Neural progenitor cell (in vitro differentiated cells): ENCODE data around the gene CHRNA9. TPM values are rescaled to one million over a fixed set of nuclear protein-coding genes. Genes with fewer than 3 reads are reported as not detected.

Experiments
- DNase-seq: peaks from one replicate; pipeline ENCODE4 v3.0.0-alpha.2; 2016; ENCODE audit warnings: low spot score
- H2AFZ ChIP-seq: fragments of 200-600 bp; sonication (generic); replicated peaks from 2 replicates; pipeline ENCODE4 v1.6.1; 2016; ENCODE audit warnings: antibody characterized with exemption
- H3F3A ChIP-seq: fragments of 200-600 bp; sonication (generic); 2 replicates; pipeline ENCODE4 v1.6.1; 2016; ENCODE audit warnings: antibody characterized with exemption, low read depth
- H3K27ac ChIP-seq: fragments of 200-600 bp; sonication (generic); 2 replicates; pipeline ENCODE4 v1.5.1; 2016; ENCODE audit warnings: mild to moderate bottlenecking
- H3K27me3 ChIP-seq: fragments of 200-600 bp; sonication (generic); 2 replicates; pipeline ENCODE4 v1.6.1; 2016; ENCODE audit warnings: mild to moderate bottlenecking, moderate library complexity
- H3K36me3 ChIP-seq: fragments of 200-600 bp; sonication (generic); 2 replicates; pipeline ENCODE4 v1.5.1; 2016
- H3K4me1 ChIP-seq: fragments of 200-600 bp; sonication (generic); 2 replicates; pipeline ENCODE4 v1.6.1; 2016; ENCODE audit warnings: mixed run types
- H3K4me2 ChIP-seq: fragments of 200-600 bp; sonication (generic); 2 replicates; pipeline ENCODE4 v1.6.1; 2016
- H3K4me3 ChIP-seq: fragments of 200-600 bp; sonication (generic); 2 replicates; pipeline ENCODE4 v1.5.1; 2016
- H3K79me2 ChIP-seq: fragments of 200-600 bp; sonication (generic); 2 replicates; pipeline ENCODE4 v1.6.1; 2016; ENCODE audit warnings: low read depth
- H3K9ac ChIP-seq: fragments of 200-600 bp; sonication (generic); 2 replicates; pipeline ENCODE4 v1.6.1; 2016
- H3K9me3 ChIP-seq: fragments of 200-600 bp; sonication (generic); 2 replicates; pipeline ENCODE4 v1.5.1; 2016; ENCODE audit warnings: low read depth
- H4K20me1 ChIP-seq: fragments of 200-600 bp; sonication (generic); 2 replicates; pipeline ENCODE4 v1.6.1; 2016; ENCODE audit warnings: low read depth
- H3K27ac Mint-ChIP-seq: 3 replicates; pipeline ENCODE4 v1.8.0; 2021; ENCODE audit warnings: mixed read lengths
- H3K27me3 Mint-ChIP-seq: 2 replicates; pipeline ENCODE4 v1.8.0; 2022; ENCODE audit warnings: low read depth, mild to moderate bottlenecking, inconsistent platforms, moderate library complexity, mixed read lengths; ENCODE audit not compliant: insufficient read depth
- H3K36me3 Mint-ChIP-seq: 3 replicates; pipeline ENCODE4 v1.8.0; 2021; ENCODE audit warnings: mixed read lengths
- H3K4me1 Mint-ChIP-seq: 3 replicates; pipeline ENCODE4 v1.8.0; 2021; ENCODE audit warnings: mixed read lengths
- H3K4me3 Mint-ChIP-seq: 3 replicates; pipeline ENCODE4 v1.8.0; 2021; ENCODE audit warnings: mild to moderate bottlenecking, moderate library complexity, mixed read lengths
- H3K9me3 Mint-ChIP-seq: 3 replicates; pipeline ENCODE4 v1.8.0; 2020; ENCODE audit warnings: mixed read lengths
- EZH2 ChIP-seq: fragments of 200-600 bp; sonication (generic); IDR thresholded peaks from 2 replicates; pipeline ENCODE4 v1.6.1; 2017; ENCODE audit warnings: antibody characterized with exemption, mild to moderate bottlenecking, moderate library complexity
- EZH2phosphoT487 ChIP-seq: fragments of 200-600 bp; sonication (generic); IDR thresholded peaks from 2 replicates; pipeline ENCODE4 v1.6.1; 2017; ENCODE audit warnings: antibody characterized with exemption
- total RNA-seq: library from RNA; depleted of rRNA; stranded (reverse); fragments of >200 nt; gene quantifications from 2 replicates; pipeline ENCODE4 v1.2.3, GENCODE V29; 2015; ENCODE audit warnings: low replicate concordance
- TF ChIP-seq, protein P1 (sequence below): fragments of 200-600 bp; sonication (generic); IDR thresholded peaks from 2 replicates; pipeline ENCODE4 v1.5.1; 2017; ENCODE audit warnings: antibody characterized with exemption, mild to moderate bottlenecking

Gene CHRNA9
- total RNA-seq, 1 donor from 2014 or later = 0.67 TPM

DNA sequence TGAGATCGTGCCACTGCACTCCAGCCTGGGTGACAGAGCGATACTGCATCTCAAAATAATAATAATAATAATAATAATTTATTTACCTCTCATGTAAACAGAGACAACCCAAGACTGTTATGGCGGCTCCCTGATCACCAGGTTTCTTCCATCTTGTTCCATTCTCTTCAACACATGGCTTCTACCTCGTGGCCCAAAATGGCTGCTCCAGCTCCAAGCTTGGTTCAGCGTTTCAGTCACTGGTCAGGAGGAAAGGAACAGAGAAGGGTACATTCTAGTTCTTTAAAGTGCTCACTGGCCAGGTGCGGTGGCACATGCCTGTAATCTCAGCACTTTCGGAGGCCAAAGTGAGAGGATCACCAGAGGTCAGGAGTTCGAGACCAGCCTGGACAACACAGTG, 24.9 kb upstream of the CHRNA9 start:
- H3K36me3 ChIP-seq = no peaks in the 10 kb centered on the region
- H2AFZ ChIP-seq = no peak overlapping the region
- peaks cover 16% of the 10 kb centered on the region for H3K4me1 ChIP-seq
- H3K4me2 ChIP-seq = no peak overlapping the region
- no peak overlapping the region for H3K9ac ChIP-seq
- H3K4me3 ChIP-seq = no peak overlapping the region
- H3K36me3 Mint-ChIP-seq = no peaks in the 10 kb centered on the region
- peaks cover 2% of the 10 kb centered on the region for H3K9me3 Mint-ChIP-seq
- no peaks in the 10 kb centered on the region for H3K27me3 Mint-ChIP-seq
- TF ChIP-seq, protein P1, sequence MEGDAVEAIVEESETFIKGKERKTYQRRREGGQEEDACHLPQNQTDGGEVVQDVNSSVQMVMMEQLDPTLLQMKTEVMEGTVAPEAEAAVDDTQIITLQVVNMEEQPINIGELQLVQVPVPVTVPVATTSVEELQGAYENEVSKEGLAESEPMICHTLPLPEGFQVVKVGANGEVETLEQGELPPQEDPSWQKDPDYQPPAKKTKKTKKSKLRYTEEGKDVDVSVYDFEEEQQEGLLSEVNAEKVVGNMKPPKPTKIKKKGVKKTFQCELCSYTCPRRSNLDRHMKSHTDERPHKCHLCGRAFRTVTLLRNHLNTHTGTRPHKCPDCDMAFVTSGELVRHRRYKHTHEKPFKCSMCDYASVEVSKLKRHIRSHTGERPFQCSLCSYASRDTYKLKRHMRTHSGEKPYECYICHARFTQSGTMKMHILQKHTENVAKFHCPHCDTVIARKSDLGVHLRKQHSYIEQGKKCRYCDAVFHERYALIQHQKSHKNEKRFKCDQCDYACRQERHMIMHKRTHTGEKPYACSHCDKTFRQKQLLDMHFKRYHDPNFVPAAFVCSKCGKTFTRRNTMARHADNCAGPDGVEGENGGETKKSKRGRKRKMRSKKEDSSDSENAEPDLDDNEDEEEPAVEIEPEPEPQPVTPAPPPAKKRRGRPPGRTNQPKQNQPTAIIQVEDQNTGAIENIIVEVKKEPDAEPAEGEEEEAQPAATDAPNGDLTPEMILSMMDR = no peak
- TF ChIP-seq EZH2phosphoT487 (no peak), EZH2 (no peak)
- H3K4me3 Mint-ChIP-seq = no peak overlapping the region
- H3K27me3 ChIP-seq = no peaks in the 10 kb centered on the region
- H4K20me1 ChIP-seq = no peaks in the 10 kb centered on the region
- peaks cover 17% of the 10 kb centered on the region for H3F3A ChIP-seq
- no peak for DNase-seq
- no peak overlapping the region for H3K27ac Mint-ChIP-seq
- H3K9me3 ChIP-seq = no peaks in the 10 kb centered on the region
- H3K4me1 Mint-ChIP-seq = peaks cover 43% of the 10 kb centered on the region
- no peak overlapping the region for H3K27ac ChIP-seq
- no peaks in the 10 kb centered on the region for H3K79me2 ChIP-seq

DNA sequence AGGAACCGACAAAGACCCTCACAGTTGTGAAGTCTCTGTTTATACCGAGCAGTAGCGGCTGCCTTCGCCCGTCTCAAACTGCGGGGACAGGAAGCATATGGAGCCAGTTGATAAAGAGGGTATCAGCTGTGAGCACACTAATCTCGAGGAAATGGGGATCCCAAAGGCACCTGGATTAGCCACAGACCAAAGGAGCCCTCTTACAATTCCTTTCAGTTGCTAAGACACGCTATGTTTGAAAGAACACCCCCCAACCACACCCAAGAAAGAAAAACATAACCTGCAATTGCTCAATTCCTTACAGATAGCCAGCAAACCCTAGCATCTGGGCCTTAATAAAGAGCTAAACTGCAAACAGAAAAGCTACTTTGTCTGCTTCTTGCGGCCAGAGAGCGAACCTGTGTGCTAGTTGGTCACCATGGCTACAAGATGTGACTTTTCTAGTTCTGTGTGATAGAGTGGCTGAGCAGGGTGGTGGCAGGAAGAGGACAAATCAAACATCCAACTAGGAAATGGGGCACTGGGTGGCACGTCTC, 23.3 kb upstream of the CHRNA9 start:
- Histone ChIP-seq H4K20me1 (no peaks in the 10 kb centered on the region), H2AFZ (no peak overlapping the region), H3K4me3 (no peak overlapping the region), H3K9ac (no peak overlapping the region), H3K36me3 (no peaks in the 10 kb centered on the region), H3K79me2 (no peaks in the 10 kb centered on the region), H3K4me2 (no peak overlapping the region), H3K4me1 (peaks cover 18% of the 10 kb centered on the region), H3K27ac (no peak overlapping the region), H3K27me3 (no peaks in the 10 kb centered on the region), H3K9me3 (no peaks in the 10 kb centered on the region), H3F3A (peaks cover 17% of the 10 kb centered on the region)
- Mint-ChIP-seq H3K27me3 (no peaks in the 10 kb centered on the region), H3K4me3 (no peak overlapping the region), H3K36me3 (no peaks in the 10 kb centered on the region), H3K9me3 (no peaks in the 10 kb centered on the region), H3K27ac (peak overlapping the region; percentile 67), H3K4me1 (peaks cover 52% of the 10 kb centered on the region)
- DNase-seq = no peak
- no peak for TF ChIP-seq EZH2phosphoT487
- no peak for TF ChIP-seq EZH2
- TF ChIP-seq, protein P1 = no peak

DNA sequence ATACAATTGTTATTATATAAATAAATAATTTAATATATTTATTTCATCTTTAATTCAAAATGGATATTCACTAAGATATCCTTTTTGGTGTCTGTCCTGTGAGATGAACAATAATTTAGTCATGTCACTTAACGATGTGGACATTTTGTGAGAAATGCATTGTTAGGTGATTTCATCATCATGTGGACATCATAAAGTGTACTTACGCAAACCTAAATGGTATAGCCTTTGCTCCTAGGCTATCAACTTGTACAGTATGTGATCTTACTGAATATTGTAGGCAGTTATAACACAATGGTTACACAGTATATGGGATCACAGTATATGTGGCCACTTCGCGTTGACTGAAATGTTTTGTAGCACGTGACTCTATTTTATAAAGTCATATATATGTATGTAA, 20.2 kb upstream of the CHRNA9 start:
- no peak for DNase-seq
- peaks cover 4% of the 10 kb centered on the region for H3K4me1 ChIP-seq
- no peak overlapping the region for H3K4me3 Mint-ChIP-seq

More for the DNA sequence above, 20.2 kb upstream of the CHRNA9 start:
- Histone ChIP-seq H3F3A (no peaks in the 10 kb centered on the region), H3K4me3 (no peak overlapping the region), H4K20me1 (no peaks in the 10 kb centered on the region), H2AFZ (no peak overlapping the region), H3K79me2 (no peaks in the 10 kb centered on the region), H3K4me2 (no peak overlapping the region), H3K27ac (no peak overlapping the region), H3K27me3 (no peaks in the 10 kb centered on the region), H3K9me3 (no peaks in the 10 kb centered on the region), H3K9ac (no peak overlapping the region), H3K36me3 (no peaks in the 10 kb centered on the region)
- no peaks in the 10 kb centered on the region for H3K9me3 Mint-ChIP-seq
- peaks cover 7% of the 10 kb centered on the region for H3K27me3 Mint-ChIP-seq
- peaks cover 52% of the 10 kb centered on the region for H3K4me1 Mint-ChIP-seq
- no peaks in the 10 kb centered on the region for H3K36me3 Mint-ChIP-seq
- H3K27ac Mint-ChIP-seq = no peak overlapping the region
- no peak for TF ChIP-seq EZH2
- TF ChIP-seq EZH2phosphoT487 = no peak
- TF ChIP-seq, protein P1 = no peak
